Subcutaneous adipose tissue (tissue), 4 donors: ENCODE data around the gene SIVA1. TPM values are rescaled to one million over a fixed set of nuclear protein-coding genes. Genes with fewer than 3 reads are reported as not detected.

Source experiments
- CTCF ChIP-seq: fragments of 450-650 bp; IDR thresholded peaks from one replicate; pipeline ENCODE4 v1.5.1; 2016; ENCODE audit warnings: low read depth, mild to moderate bottlenecking, control low read depth, antibody characterized with exemption, moderate library complexity
- total RNA-seq, 4 donors: library from RNA; depleted of rRNA; stranded (reverse); fragments of >200 nt; gene quantifications; one replicate each; pipeline ENCODE4 v1.1.0, GENCODE V29; 2016

SIVA1 gene
- total RNA-seq, 4 donors from 2014 or later = 65.4 to 232 (median 169) TPM

GRCh38 chr14:104782086-104782807, 29.3 kb downstream of the SIVA1 start:
- no peak for TF ChIP-seq CTCF

- no peak for TF ChIP-seq CTCF
Measured at GRCh38 chr14:104782808-104783139, 29.8 kb downstream of the SIVA1 start.

- TF ChIP-seq CTCF = no peak
Measured at GRCh38 chr14:104783484-104784217, 30.7 kb downstream of the SIVA1 start.

GRCh38 chr14:104784218-104784568, 31.2 kb downstream of the SIVA1 start:
- no peak for TF ChIP-seq CTCF

- no peak for TF ChIP-seq CTCF
Measured at GRCh38 chr14:104784846-104785707, 32.1 kb downstream of the SIVA1 start.

GRCh38 chr14:104785708-104786080, 32.7 kb downstream of the SIVA1 start:
- no peak for TF ChIP-seq CTCF

- no peak for TF ChIP-seq CTCF
Measured at GRCh38 chr14:104786091-104786586, 33.2 kb downstream of the SIVA1 start.
